GM10266 (cell line): ENCODE measurements around the gene RNF112.

Source experiments
- DNase-seq: peaks from one replicate; pipeline ENCODE4 v3.0.0; 2012; ENCODE audit errors: extremely low spot score
- CTCF ChIP-seq: IDR thresholded peaks from 2 replicates; pipeline ENCODE4 v1.5.1; 2012; ENCODE audit warnings: mild to moderate bottlenecking, low read depth; ENCODE audit not compliant: control insufficient read depth, insufficient read depth; ENCODE audit errors: missing control alignments

RNF112 gene

GRCh38 chr17:19386051-19386929 is 24.7 kb upstream of the RNF112 start:
- TF ChIP-seq CTCF, result no peak
- no peak for DNase-seq

DNA sequence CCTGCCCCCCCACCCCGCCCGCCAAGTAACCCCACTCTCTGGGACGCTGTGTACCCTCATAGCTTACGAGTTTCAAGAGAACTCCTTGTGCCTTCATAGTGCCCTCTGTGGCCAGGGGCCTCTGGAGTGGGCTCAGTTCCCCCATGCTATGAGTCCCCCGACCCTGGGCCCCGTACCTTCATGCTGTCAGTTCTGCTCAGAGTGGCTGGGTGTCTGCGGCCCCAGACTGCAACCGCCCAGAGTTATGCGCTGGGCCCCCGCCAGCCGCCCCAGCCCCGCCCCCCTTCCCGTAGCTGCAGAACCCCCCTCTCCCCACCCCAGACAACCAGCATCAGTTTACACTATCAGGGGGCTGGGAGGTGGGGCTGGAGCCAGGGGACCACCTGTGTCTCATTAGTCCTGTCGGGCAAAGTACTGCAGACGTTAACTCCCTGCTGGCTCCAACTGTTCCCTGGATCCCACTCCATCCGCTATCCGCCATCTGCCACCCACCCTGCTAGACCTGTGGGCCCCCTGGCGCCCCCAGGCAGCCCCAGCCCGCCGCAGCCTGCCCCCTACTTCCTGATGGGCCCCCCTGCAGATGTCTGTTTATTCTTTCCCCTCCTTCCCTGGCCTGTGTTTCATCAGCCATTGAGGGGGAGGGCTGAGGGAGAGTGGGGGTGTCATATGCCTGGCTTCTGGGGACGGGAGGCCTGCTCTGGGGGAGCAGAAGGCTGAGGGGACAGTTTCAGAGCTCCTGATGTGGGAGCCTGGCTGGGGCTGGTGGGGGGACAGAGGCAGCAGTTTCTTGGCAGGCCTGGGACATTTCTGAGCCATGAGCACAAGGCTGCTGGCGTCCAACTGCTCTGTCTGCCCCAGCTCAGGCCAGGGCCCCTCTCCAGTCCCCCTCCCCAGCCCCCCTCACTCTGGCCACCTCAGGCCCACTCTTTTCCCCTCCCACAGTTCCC is 23.8 kb upstream of the RNF112 start, which contains the start of gene MFAP4:
TSS of gene MFAP4 (minus strand) at position 217 of the 947 bp plus-strand sequence. CDS start at position 182, 35 bp downstream.
- no peak for DNase-seq
- TF ChIP-seq CTCF, result no peak

- DNase-seq, result no peak
Measured at GRCh38 chr17:19387921-19388521, 23.0 kb upstream of the RNF112 start.

GRCh38 chr17:19388791-19389785 is 21.9 kb upstream of the RNF112 start:
- TF ChIP-seq CTCF, result no peak
- no peak for DNase-seq

More at GRCh38 chr17:19387921-19388521, 23.0 kb upstream of the RNF112 start:
- TF ChIP-seq CTCF, result no peak

DNA sequence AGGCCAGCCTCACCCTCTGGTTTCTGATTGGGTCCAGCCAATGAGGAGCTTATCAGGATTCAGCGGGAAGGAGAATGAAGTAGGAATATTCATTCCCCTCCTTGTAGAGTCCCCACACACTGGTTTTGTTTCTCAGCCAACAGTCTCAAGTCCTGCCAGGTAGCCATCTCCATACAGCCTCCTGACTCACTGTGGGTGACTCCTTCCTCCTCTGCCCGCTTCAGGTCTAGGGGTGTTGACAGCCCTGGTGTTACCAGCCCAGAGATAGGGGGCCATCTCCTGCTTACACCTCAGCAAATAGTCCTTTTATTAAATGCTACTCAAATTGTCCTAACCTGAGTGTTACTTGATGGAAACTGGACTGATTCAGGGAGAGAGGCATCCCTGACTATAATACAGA is 20.1 kb upstream of the RNF112 start:
- no peak for DNase-seq
- no peak for TF ChIP-seq CTCF

- TF ChIP-seq CTCF, result no peak
- DNase-seq, result no peak
Measured at GRCh38 chr17:19391432-19391831, 19.6 kb upstream of the RNF112 start.
